Ovary (tissue), 9 donors: Measurements from ENCODE around the gene XPC. TPM values are rescaled to one million over a fixed set of nuclear protein-coding genes. Genes with fewer than 3 reads are reported as not detected.

Experiments
- DNase-seq, 5 donors: peaks; one replicate each; pipeline ENCODE4 v3.0.0-alpha.2; 2019 to 2020
- H3K27ac ChIP-seq, 2 donors: fragments of 200-600 bp; one replicate each; pipeline versions ENCODE4 v1.5.1 to v1.8.0; 2019 to 2022
- H3K27me3 ChIP-seq: fragments of 200-600 bp; one replicate; pipeline ENCODE4 v1.8.0; 2022
- H3K36me3 ChIP-seq: fragments of 200-600 bp; sonication (generic); one replicate; pipeline ENCODE4 v1.5.1; 2019
- H3K4me1 ChIP-seq: one replicate; pipeline ENCODE4 v1.8.1; 2013; ENCODE audit warnings: mild to moderate bottlenecking, moderate library complexity; ENCODE audit not compliant: insufficient read depth
- H3K4me3 ChIP-seq: fragments of 200-600 bp; sonication (generic); one replicate; pipeline ENCODE4 v1.5.1; 2017
- H3K9me3 ChIP-seq, 2 donors: fragments of 200-600 bp in 1 of 2; sonication (generic) in 1 of 2; one replicate each; pipeline versions ENCODE4 v1.5.1 to v1.8.1; 2013 to 2019; ENCODE audit warnings: mild to moderate bottlenecking in 1 of 2, moderate library complexity in 1 of 2
- EP300 ChIP-seq: sonication (generic); formaldehyde crosslinking; IDR thresholded peaks from one replicate; pipeline ENCODE4 v1.6.1; 2017; ENCODE audit warnings: antibody characterized with exemption
- POLR2A ChIP-seq: fragments of 450-650 bp; IDR thresholded peaks from one replicate; pipeline ENCODE4 v1.6.1; 2017; ENCODE audit warnings: antibody characterized with exemption, mild to moderate bottlenecking, moderate library complexity
- WGBS, 3 donors: extraction: QIAGEN DNeasy Blood & Tissue Kit in 1 of 3; methylation state at CpG; one replicate each; pipeline versions ENCODE4 v1.1.5 to v1.1.7; 2013 to 2017; 5-methylcytosine and 5-hydroxymethylcytosine counted together
- intact Hi-C, 4 donors: fragments of 100-400 bp; cut with DNase I; formaldehyde crosslinking; loops; one replicate each; pipeline versions ENCODE4 v1.11.0 to v1.15.1; 2022 to 2023
- polyA plus RNA-seq, 2 donors: library from polyadenylated mRNA; stranded (reverse); fragments of 200-250 nt in 1 of 2; fragments of 350-450 nt in 1 of 2; fragmentation: Illumina TruSeq in 1 of 2; extraction: RNeasy Lipid Tissue Mini Kit (QIAGEN cat#74804) in 1 of 2; gene quantifications; one replicate each; pipeline ENCODE4 v1.2.3, GENCODE V29; 2013 to 2014
- total RNA-seq, 7 donors: library from RNA; depleted of rRNA in 2 of 7; stranded (reverse); fragments of >200 nt in 2 of 7; fragmentation: NEBNext Ultra II Directional in 3 of 7; extraction: Animal tissue kit (Norgen Biotek cat#: 25700) in 3 of 7; gene quantifications; one replicate each; pipeline versions ENCODE4 v1.1.0 to v1.2.4, GENCODE V29; 2016 to 2023
- TF ChIP-seq, protein P1 (sequence below), 3 donors: fragments of 450-650 bp in 2 of 3; fragments of 200-600 bp in 1 of 3; IDR thresholded peaks; one replicate each; pipeline versions ENCODE4 v1.5.1 to v1.8.0; 2016 to 2022; ENCODE audit warnings: antibody characterized with exemption in 3 of 3, mild to moderate bottlenecking in 1 of 3
- donor health status: DM: no; HTN: no; CAD: no; lungs with moderate emphysema.
- donor health status: DM: no; HTN: no; CAD: no.
- donor health status: Bipolar disorder and iron deficiency.
- donor health status: DM: yes; HTN: yes; CAD: no.
- donor health status: DM: no; HTN: no; CAD: no.
- donor health status: DM: yes; HTN: yes; CAD: no.

XPC gene
- total and polyA plus RNA-seq, 9 donors, result 36.2 to 63.1 (median 40.6) TPM

DNA sequence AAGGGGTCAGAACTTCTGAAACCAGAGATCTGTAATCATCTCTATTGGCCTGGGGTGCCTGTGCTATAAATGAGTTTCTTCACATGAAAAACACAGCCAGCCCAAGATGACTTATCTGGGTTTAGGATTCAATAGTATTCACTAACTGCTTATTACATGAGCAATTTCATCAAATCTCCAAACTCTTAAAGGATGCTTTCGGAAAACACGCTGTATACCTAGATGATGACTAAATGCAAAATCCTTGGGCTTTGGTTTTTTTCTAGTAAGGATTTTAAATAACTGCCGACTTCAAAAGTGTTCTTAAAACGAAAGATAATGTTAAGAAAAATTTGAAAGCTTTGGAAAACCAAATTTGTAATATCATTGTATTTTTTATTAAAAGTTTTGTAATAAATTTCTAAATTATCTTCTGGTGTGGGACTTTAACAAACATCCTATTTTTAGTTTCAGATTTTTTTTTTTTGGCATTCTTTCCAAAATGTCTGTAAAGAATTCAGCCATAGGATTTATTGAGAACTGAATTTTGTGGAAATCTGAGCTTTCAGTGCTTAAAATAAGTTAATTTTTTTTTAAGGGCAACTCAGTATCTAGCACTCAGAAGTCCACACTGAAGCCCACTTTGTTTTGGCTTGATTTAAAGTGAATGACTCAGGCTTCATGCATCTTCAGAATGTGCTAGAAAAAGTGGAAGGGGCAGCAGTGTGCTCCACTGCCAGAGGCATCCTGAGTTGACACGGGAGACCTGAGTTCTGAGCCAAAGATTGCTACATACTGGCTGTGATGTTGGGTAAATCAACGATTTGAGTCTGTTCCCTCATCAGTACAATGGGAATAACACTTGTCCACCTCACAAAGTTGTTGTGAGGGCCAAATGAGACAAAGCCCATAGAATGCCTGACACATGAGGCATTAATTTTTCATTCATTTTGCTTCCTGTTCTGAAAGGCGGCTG, 34.9 kb downstream of the XPC start:
- no peak overlapping the region for H3K4me3 ChIP-seq
- H3K9me3 ChIP-seq, result no peaks in the 10 kb centered on the region
- 15 to 19% (median 16%) methylated on average over 7 of the region's 7 CpGs for WGBS, 3 donors
- H3K27me3 ChIP-seq, result no peaks in the 10 kb centered on the region
- DNase-seq, result peak in 2 of 5 donors; percentile 62 to 77
- TF ChIP-seq, protein P1, sequence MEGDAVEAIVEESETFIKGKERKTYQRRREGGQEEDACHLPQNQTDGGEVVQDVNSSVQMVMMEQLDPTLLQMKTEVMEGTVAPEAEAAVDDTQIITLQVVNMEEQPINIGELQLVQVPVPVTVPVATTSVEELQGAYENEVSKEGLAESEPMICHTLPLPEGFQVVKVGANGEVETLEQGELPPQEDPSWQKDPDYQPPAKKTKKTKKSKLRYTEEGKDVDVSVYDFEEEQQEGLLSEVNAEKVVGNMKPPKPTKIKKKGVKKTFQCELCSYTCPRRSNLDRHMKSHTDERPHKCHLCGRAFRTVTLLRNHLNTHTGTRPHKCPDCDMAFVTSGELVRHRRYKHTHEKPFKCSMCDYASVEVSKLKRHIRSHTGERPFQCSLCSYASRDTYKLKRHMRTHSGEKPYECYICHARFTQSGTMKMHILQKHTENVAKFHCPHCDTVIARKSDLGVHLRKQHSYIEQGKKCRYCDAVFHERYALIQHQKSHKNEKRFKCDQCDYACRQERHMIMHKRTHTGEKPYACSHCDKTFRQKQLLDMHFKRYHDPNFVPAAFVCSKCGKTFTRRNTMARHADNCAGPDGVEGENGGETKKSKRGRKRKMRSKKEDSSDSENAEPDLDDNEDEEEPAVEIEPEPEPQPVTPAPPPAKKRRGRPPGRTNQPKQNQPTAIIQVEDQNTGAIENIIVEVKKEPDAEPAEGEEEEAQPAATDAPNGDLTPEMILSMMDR (IDR thresholded peaks at IDR 0.05), result no peak
- no peak for TF ChIP-seq EP300
- no peak for TF ChIP-seq POLR2A
- H3K36me3 ChIP-seq, result no peaks in the 10 kb centered on the region
- peaks cover 8% of the 10 kb centered on the region for H3K4me1 ChIP-seq
- H3K27ac ChIP-seq, result peak overlapping the region in 1 of 2 donors; percentile 60
- intact Hi-C loops, result no loop called here

DNA sequence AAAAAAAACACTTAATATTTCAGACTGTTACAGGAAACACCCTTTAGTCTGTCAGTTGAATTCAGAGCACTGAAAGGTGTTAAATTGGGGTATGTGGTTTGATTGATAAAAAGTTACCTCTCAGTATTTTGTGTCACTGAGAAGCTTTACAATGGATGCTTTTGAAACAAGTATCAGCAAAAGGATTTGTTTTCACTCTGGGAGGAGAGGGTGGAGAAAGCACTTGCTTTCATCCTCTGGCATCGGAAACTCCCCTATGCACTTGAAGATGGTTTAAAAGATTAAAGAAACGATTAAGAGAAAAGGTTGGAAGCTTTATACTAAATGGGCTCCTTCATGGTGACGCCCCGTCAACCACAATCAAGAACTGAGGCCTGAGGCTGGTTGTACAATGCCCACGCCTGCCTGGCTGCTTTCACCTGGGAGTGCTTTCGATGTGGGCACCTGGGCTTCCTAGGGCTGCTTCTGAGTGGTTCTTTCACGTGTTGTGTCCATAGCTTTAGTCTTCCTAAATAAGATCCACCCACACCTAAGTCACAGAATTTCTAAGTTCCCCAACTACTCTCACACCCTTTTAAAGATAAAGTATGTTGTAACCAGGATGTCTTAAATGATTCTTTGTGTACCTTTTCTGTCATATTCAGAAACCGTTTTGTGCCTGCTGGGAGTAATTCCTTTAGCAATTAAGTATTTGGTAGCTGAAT, 35.7 kb downstream of the XPC start:
- Histone ChIP-seq H3K4me1 (peaks cover 8% of the 10 kb centered on the region), H3K27ac (peak overlapping the region in 1 of 2 donors; percentile 22), H3K4me3 (no peak overlapping the region), H3K27me3 (no peaks in the 10 kb centered on the region), H3K36me3 (no peaks in the 10 kb centered on the region), H3K9me3 (no peaks in the 10 kb centered on the region)
- 70 to 73% (median 71%) methylated on average over 8 of the region's 8 CpGs for WGBS, 3 donors
- DNase-seq, result no peak
- intact Hi-C loops, result no loop called here
- TF ChIP-seq, protein P1 (IDR thresholded peaks at IDR 0.05), result no peak
- no peak for TF ChIP-seq EP300
- TF ChIP-seq POLR2A, result no peak

DNA sequence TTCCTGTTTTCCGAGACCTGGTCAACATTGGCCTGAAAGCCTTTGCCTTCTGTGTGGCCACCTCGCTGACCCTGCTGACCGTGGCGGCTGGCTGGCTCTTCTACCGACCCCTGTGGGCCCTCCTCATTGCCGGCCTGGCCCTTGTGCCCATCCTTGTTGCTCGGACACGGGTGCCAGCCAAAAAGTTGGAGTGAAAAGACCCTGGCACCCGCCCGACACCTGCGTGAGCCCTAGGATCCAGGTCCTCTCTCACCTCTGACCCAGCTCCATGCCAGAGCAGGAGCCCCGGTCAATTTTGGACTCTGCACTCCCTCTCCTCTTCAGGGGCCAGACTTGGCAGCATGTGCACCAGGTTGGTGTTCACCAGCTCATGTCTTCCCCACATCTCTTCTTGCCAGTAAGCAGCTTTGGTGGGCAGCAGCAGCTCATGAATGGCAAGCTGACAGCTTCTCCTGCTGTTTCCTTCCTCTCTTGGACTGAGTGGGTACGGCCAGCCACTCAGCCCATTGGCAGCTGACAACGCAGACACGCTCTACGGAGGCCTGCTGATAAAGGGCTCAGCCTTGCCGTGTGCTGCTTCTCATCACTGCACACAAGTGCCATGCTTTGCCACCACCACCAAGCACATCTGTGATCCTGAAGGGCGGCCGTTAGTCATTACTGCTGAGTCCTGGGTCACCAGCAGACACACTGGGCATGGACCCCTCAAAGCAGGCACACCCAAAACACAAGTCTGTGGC, 36.6 kb downstream of the XPC start:
- H3K4me1 ChIP-seq, result peaks cover 10% of the 10 kb centered on the region
- 86 to 90% (median 87%) methylated on average over 19 of the region's 19 CpGs for WGBS, 3 donors
- H3K27ac ChIP-seq, result peak overlapping the region in 1 of 2 donors; percentile 22
- DNase-seq, result peak in 1 of 5 donors; percentile 20
- H3K9me3 ChIP-seq, result no peaks in the 10 kb centered on the region
- TF ChIP-seq EP300 (no peak), POLR2A (no peak)
- TF ChIP-seq, protein P1 (IDR thresholded peaks at IDR 0.05), result no peak
- intact Hi-C loops, result loop anchor here in 1 of 4 donors (2.0 kb wide), 1 partner anchor 15 kb away; no protein-coding TSS in a partner anchor
- H3K27me3 ChIP-seq, result no peaks in the 10 kb centered on the region
- H3K36me3 ChIP-seq, result no peaks in the 10 kb centered on the region
- no peak overlapping the region for H3K4me3 ChIP-seq

DNA sequence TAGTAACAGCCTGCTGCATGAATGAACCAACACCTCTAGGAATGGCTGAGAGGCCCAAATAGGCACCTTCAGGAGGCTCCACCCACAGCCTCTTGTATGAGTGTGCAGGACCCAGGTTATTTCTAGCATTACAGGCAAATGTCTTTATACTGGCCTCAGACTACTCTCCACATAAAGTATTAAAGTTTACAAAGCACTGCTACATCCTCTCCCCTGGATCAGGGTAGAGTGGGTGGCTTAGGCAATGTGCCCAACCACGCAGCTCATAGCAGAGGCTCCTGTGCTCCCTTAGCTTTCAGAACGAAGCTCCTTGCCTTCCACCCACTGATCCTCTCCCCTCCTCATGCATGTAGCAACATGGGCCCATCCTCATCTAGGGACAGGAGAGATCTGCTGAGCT, 37.3 kb downstream of the XPC start:
- H3K36me3 ChIP-seq, result no peaks in the 10 kb centered on the region
- no peak for TF ChIP-seq POLR2A
- TF ChIP-seq, protein P1 (IDR thresholded peaks at IDR 0.05), result no peak
- TF ChIP-seq EP300, result no peak
- DNase-seq, result no peak
- no peaks in the 10 kb centered on the region for H3K9me3 ChIP-seq
- no peaks in the 10 kb centered on the region for H3K27me3 ChIP-seq
- intact Hi-C loops, result loop anchor here in 1 of 4 donors (2.0 kb wide), 1 partner anchor 14 kb away; no protein-coding TSS in a partner anchor
- H3K4me1 ChIP-seq, result peaks cover 10% of the 10 kb centered on the region
- H3K4me3 ChIP-seq, result no peak overlapping the region
- 30 to 47% (median 37%) methylated on average over 2 of the region's 2 CpGs for WGBS, 3 donors
- H3K27ac ChIP-seq, result no peak overlapping the region
